HG02852 (cell line): ENCODE results near the gene ELOVL5.

Experiments used
- ATAC-seq: cut with Tn5 transposase; IDR thresholded peaks from one replicate; pipeline ENCODE4 v1.9.1; 2021; ENCODE audit warnings: mild to moderate bottlenecking, moderate library complexity; ENCODE audit not compliant: unreplicated experiment

Gene ELOVL5

DNA sequence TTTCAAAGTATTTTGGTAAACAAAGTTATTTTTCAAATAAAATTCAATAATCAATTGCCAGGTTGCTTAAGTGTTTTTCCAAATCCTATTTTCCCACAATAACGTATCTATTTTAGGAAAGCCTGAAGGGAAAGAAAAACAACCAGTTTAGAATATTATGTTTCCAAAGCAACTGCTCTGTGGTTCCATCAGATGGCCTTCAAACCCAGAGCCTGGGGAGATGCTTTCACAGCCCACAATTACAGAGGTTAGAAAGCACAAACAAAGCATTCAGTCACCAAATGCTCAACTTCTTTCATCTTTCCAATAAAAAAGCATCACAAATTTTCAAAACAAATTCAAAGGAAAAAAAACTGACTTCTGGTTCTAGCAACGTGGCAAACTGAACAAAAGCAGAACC is 66.0 kb downstream of the ELOVL5 start:
- ATAC-seq: no peak

DNA sequence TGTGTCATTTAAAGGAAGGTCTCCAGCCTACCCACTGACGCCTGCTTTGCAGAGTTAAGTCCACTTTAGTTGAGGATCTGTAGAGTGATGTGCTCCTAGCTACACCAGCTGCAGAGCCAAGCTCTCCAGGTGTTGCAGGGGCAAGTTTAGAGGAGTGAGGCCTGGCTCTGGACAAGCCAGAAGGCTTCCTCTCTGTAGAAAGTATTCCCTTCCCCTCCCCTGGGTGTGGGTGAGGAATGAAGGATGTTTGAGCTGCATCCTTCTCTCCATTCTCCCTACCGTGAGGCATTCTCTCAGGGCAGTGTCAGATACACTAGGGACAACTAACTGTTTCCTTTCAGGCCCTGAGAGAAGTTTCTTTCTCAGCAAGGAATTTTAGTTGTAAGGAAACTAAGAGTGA is 66.5 kb downstream of the ELOVL5 start:
- ATAC-seq: no peak

DNA sequence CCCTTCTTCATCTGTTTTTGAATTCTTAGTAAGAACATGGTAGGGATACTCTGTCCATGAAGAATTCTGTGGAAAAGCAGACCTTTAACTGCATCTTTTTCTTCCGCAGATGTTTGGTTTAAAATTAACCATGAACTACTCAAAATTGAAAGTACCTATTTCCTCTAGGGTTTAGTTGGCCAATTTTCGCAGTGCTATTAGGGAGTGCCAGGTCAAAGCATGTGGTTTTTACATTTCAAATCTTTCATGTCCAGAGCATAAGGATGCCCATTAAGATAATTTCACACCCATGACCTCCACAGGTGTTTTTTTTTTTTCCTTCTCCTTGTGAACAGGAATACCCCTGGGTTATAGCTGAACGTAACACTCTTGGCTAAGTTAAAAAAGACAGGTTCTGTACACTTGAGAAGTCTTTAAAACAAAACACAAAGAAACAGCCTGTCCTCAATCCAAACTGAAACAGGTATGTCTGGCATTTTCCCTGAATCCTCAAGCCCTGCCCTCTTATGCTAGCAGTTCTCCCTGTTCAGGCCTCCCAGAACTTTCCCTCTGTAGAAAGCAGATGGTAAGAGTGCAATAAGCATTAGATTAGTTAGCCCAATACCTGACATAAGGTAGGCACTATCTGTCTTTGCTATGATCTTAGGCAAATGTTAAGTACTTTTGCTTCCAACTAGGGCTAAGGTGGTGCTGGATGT is 67.1 kb downstream of the ELOVL5 start:
- ATAC-seq: peak; percentile 40

DNA sequence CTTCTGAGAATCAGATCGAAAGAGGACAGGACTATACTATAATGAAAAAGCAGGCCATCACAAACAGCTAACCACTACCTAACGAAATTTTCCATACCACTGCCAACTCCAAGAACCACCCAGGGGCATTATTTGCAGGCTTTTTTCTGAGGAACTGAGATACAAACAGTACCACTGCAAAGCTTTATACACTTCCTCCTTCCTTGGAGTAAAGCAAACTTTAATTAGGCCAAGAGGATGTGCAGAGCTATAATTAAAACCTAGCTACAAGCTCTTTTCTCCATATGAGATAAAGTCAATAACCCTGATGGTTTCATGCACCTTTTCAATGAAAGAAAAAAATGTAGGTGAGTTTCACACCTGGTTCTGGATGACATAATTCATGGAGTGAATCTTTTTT is 68.5 kb downstream of the ELOVL5 start:
- ATAC-seq: no peak

DNA sequence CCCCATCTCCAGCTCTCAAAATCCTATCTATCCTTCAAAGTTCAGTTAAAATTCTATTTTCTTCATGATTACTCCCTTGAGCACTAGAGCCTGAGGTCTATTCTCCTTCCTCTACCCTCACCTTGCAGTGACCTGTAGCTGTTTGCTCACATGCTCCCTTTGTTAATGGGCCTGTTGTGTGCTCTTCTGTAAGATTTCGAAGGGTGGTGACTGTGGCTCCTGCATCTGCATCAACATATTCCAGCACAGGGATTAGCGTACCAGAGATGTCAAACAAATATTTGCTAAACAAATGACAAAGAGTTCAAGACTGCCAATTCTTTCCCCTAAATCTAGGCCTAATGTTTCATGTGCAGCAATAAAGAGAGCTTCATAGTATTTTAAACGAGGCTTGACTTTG is 69.5 kb downstream of the ELOVL5 start:
- ATAC-seq: no peak

DNA sequence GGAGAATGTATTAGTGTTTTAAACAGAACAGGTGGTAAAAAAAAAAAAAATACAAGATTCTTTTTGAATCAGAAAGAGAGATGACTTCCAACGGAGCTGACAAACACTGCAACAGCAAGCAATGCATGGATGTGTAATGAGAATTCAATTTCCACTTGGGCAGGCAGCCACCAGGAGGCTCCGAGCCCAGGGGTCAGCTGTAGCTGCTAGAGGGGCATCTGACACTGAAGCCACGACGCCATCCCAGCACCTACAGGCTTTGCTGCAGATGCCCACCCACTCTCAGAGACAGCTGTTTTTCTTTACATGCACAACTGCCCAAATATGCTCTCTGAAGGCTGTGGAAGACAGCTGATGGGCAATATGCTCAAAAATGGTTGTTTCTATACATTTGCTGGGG is 75.4 kb downstream of the ELOVL5 start:
- no peak for ATAC-seq

DNA sequence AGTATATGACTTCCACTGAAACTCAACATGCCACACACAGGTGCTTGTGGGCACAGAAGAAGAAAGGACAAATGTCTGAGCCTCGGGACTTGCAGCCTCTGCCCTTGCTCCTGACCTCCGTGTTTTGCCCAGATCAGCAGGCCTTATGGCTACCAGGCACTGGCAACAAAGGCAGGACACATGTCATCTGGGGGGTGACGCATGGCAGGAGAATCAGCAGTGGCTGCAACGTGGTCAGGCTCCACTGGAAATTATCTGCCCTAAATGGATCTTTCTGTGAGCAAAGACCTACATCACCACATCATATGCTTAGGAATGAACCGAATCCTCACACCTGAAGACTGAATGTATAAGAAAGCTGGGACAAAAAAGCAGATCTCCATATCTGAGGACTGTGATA is 78.9 kb downstream of the ELOVL5 start:
- ATAC-seq: no peak

DNA sequence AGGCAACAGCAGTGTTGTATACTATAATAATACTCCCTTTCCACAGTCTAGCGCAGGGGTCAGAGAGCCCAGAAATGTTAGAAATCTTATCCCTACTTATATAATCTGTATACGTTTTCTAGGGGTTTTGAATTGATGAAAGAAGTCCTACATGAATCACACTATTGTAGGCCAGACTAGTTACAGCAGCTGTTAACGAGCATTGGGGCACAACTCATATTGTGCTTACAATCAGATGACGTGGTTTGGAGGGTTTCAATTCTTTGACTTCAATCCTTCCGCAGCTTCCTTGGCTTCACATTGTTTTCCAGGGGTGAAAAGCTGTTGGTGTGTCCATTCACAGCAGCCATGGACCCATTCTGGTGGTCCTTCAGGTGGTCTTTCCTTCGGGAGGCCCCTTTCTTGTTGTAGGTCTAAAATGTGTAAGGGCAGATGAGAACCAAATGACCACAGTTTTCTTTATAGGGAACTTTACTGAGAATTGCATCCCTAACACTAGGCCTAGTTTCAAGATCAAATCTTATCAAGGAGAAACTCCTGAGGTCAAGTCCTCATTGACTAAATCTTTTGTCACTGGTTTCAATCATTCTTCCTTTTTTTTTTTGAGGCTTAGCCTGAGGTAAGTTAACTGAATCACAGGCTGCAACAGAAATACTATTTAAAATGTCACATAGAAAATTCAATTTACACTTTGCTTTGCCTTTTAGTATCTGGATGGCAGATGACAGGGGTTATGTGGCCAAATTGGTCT is 79.7 kb downstream of the ELOVL5 start:
- no peak for ATAC-seq

DNA sequence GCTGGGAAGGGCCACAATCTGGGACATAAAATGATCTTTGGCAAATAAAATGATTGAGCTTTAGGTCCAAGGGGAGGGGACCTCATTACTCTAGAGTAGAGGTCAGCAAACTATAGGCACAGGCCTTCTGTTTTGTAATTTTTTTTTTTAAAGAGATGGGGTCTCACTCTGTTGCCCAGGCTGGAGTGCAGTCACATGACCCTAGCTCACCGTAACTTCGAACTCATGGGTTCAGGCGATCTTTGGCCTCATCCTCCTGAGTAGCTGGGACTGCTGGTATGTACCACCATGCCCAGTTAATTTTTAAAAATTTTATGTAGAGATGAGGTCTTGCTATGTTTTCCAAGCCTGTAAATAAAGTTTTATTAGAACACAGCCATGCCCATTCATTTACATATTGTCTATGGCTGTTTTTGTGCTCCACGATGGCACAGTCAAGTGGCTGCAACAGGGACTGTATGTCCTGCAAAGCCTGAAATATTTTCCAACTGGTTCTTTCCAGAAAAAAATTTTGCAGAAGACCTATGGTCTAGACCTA is 82.1 kb downstream of the ELOVL5 start:
- no peak for ATAC-seq

DNA sequence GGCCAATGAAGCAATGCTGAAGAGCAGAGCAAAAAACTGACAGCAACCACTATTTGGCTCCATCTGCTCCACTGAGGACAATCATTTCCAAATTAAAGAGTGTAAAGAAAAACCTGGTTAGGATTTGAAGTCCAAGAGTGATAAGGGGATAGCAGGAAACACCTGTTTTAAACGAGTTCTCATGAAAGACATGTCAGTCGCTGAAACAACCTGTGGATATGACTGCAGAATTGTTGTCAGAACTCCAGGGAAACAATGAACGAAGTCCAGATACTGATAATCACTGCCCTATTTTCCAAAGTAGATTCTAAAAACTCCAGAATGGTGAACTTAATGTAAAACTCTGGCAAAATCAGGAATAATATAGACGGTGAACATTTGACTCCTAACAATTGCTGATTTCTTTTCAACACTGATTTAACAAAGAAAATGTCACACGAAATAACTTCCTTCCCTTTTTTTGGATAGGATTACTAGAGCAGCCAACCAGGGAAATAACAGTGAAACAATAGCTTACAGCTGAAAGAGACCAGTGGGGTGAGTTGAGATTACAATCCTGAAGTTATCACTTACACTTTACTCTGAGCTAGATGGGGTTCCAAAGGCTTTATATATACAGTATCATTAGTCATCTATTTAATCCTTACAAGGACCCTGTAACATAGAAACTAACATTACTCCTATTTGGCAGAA is 83.7 kb downstream of the ELOVL5 start:
- ATAC-seq: no peak

DNA sequence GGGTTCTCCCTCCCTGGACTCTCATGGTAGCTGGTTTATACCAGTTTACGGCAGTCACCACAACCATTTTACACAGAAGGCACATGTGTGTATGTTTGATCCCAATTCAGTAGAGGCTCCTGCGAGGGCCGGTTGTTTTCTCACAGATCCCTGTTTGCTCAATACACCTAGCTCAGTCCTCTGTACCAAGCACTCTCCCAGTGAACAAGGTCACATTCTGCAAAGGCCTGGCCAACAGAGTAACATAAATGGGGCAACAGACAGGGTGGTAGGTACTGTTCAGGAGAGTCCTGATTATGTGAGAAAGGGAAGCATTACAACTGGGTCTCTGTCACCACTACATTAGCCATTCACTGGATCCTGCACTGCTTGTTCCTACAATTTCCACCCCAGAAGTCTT is 84.4 kb downstream of the ELOVL5 start:
- no peak for ATAC-seq

DNA sequence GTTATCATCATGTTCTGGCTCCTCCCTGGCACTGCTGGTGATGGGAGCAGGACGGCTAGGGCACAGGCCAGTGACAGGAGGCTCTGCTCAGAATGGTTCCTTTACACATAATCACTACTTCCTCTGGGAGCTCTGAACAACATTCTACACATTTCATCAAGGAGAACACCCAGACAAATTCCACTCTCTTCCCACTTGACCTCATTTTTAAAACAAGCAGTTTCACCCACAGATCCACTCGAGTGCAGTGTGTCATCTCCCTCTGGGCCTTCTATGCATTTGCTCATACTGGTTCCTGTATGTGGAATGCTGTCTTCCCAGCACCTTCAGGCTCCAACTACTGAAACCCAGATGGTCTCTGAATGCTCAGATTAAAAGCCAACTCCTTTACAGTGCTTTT is 84.8 kb downstream of the ELOVL5 start:
- no peak for ATAC-seq

DNA sequence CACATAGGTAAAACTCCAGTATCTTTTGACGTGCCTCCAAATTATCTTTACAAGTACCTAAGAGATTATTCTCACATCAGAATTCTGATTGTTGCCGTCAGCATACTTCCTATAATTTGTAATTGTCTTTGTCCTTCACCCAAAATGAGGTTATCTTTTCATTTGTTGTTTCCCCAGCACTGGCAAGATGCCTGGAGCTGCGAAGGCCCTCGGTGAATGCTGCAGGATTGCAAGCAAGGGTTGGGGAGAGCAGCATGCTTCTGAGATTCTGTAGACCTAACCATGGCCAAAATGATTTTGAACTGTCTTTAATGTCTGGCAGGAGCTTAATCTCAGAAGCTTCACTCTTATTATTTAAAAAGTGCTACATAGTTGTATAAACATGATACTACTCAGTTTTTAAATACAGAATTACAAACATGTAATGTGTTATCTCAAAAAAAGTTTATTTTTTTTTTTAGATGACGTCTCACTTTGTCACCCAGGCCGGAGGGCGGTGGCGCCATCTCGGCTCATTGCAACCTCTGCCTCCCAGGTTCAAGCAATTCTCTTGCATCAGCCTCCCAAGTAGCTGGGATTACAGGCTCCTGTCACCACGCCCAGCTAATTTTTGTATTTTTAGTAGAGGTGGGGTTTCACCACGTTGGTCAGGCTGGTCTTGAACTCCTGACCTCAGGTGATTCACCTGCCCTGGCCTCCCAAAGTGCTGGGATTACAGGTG is 88.7 kb downstream of the ELOVL5 start:
- no peak for ATAC-seq

DNA sequence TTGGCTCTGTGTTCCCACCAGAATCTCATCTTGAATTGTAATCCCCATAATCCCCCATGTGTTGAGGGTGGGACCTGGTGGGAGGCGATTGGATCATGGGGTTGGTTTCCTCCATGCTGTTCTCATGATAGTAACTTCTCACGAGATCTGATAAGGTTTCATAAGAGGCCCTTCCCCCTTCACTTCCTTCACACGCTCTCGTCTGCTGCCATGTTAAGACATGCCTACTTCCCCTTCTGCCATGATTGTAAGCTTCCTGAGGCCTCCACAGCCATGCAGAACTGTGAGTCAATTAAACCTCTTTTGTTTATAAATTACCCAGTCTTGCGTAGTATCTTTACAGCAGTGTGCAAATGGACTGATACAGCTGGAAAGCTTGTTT is 90.0 kb downstream of the ELOVL5 start:
- ATAC-seq: no peak

DNA sequence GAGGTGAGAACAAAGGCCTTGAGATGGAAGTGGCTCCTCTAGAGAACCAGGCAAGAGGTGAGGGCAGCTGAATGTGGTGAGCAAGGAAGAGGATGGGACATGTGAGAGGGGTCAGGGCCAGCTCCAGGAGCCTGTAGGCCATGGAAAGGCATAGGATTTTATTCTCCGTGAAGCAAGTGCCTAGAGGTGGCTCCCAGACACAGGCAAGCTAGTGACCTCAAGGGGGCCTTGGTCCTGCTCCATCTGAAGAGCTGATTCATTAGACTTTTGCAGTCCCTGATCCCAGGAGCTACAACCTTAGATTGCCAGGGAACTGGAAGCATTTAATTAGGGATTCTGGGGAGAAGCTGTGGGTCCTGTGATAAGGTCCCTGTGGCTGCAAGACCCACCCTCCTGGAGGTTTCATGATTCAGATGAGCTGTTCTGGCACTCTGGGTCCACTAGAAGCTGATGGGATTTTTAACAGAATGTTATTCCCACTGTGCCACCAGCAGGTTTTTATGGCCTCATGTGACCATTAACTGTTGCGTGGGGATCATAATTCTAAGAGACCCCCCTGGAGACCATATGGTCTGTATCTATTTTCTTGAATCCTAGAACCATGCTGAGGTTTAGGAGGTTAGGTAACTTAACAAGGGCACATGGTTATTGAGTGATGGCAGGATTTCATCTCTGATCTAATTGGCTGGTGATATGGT is 90.5 kb downstream of the ELOVL5 start:
- no peak for ATAC-seq

DNA sequence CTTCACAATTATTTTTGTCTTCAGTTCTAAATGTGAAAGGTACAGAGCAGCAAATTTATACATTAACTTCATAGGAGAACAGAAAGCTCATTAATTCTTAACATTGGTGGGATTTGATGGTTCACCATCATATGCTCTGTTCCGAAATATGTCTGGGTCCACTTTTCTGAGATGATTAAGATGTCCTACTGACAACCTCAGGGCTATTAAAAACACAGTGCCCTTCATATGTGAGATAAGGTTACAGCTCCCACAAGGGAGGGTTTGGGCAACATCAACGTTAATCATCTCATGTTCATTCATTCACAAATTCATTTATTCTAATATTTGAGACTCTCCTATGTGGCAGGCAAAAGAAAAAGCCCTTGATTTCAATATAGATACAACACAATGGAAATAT is 91.2 kb downstream of the ELOVL5 start:
- no peak for ATAC-seq

DNA sequence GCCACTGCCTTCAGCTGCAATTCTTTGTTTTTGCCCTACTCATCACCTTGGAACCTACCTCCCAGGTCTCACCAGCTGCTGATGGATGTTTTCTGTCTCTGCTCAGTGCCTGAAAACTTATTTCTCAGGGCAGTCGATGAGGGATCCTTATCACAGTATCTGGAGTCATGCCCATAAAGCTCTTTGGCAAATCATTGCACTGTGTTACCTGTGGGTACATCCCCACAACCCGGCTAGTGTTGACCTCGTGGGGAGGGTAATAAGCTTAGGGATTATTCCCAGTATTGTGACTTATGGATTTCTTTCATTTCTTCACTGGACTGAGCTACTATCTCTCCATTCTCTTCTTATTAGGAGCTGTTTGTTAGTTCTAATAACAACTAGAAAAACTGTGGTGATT is 91.7 kb downstream of the ELOVL5 start:
- ATAC-seq: no peak

DNA sequence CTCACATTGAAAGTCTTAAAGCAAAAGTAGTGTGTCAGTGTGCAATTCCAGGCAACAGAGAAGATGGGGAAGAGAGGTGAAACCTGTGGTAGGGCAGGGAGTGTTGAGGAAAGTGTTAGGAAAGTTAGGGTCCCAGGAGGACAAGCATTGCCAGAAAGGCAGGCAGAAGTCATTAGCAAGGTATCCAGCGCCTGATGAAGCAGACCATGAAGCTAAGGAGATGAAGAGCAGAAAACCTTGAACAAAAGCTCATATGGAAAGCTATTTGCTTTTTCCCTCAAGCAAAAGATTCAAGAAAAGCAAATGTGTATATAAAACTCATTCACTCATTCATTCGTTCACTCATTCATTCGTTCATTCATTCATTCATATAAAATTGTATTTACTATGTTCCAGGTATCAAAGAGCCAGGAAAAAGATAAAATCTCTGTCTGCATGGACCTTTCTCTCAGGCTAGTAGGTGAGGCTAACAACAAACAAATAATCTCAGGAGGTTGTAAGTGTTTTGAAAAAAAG is 96.5 kb downstream of the ELOVL5 start:
- no peak for ATAC-seq

DNA sequence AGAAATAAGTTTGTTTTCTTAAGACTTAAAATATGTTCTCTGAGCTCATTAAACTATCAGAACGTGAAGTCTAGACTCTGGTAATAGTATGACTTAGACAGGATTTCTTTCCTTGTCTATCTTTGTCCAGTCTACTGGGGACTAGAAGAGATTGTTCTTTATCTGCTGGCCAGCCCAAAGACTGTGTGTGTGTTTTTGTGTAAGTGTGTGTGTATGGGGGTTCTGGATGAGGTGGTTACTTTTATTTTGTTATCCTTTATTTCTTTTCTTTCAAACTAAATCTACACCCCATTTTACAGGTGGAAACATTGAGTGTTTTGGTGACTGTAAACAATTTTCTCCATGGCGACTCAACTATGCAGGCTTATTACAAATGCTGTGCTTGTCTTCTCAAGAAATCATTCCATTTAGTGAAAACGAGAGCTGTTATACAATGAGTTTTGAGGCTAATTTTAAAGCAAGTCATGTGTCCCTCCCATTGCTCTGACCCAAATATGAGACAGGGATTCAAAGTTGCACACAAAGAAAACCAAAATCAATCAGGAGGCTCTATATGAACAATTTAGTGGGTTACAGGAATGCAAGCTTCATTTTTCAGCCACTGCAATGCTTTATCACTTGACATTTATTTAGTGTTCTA is 97.6 kb downstream of the ELOVL5 start:
- ATAC-seq: no peak
